ENCODE data around the gene PARD3B.

Gene PARD3B

GRCh38 chr2:205060269-205060668 is 515.0 kb downstream of the PARD3B start:
- DNase-seq (ENCODE audit: low read depth) = peak; percentile 16

GRCh38 chr2:205066081-205066480 is 520.8 kb downstream of the PARD3B start:
- no peak for DNase-seq (ENCODE audit: low read depth)

- no peak for DNase-seq (ENCODE audit: low read depth)
Measured at GRCh38 chr2:205069928-205070327, 524.7 kb downstream of the PARD3B start.

GRCh38 chr2:205070889-205071288 is 525.6 kb downstream of the PARD3B start:
- no peak for DNase-seq (ENCODE audit: low read depth)

- no peak for DNase-seq (ENCODE audit: low read depth)
Measured at GRCh38 chr2:205073433-205074020, 528.3 kb downstream of the PARD3B start.

- DNase-seq (ENCODE audit: low read depth) = no peak
Measured at GRCh38 chr2:205076405-205076804, 531.1 kb downstream of the PARD3B start.

- DNase-seq (ENCODE audit: low read depth) = no peak
Measured at GRCh38 chr2:205077159-205077558, 531.9 kb downstream of the PARD3B start.

- DNase-seq (ENCODE audit: low read depth) = no peak
Measured at GRCh38 chr2:205078762-205079161, 533.5 kb downstream of the PARD3B start.

- DNase-seq (ENCODE audit: low read depth) = no peak
Measured at GRCh38 chr2:205079173-205079572, 533.9 kb downstream of the PARD3B start.

GRCh38 chr2:205086662-205087061 is 541.4 kb downstream of the PARD3B start:
- DNase-seq (ENCODE audit: low read depth) = no peak

- no peak for DNase-seq (ENCODE audit: low read depth)
Measured at GRCh38 chr2:205087862-205088261, 542.6 kb downstream of the PARD3B start.

- DNase-seq (ENCODE audit: low read depth) = no peak
Measured at GRCh38 chr2:205089958-205090357, 544.7 kb downstream of the PARD3B start.

GRCh38 chr2:205091411-205091810 is 546.1 kb downstream of the PARD3B start:
- DNase-seq (ENCODE audit: low read depth) = no peak

- no peak for DNase-seq (ENCODE audit: low read depth)
Measured at GRCh38 chr2:205094031-205094430, 548.8 kb downstream of the PARD3B start.

- no peak for DNase-seq (ENCODE audit: low read depth)
Measured at GRCh38 chr2:205103699-205104098, 558.4 kb downstream of the PARD3B start.

- DNase-seq (ENCODE audit: low read depth) = no peak
Measured at GRCh38 chr2:205107810-205108209, 562.5 kb downstream of the PARD3B start.

- peak; percentile 4 for DNase-seq (ENCODE audit: low read depth)
Measured at GRCh38 chr2:205115511-205115910, 570.2 kb downstream of the PARD3B start.

GRCh38 chr2:205117125-205117524 is 571.9 kb downstream of the PARD3B start:
- no peak for DNase-seq (ENCODE audit: low read depth)

GRCh38 chr2:205119136-205119535 is 573.9 kb downstream of the PARD3B start:
- no peak for DNase-seq (ENCODE audit: low read depth)

- DNase-seq (ENCODE audit: low read depth) = no peak
Measured at GRCh38 chr2:205128726-205129125, 583.5 kb downstream of the PARD3B start.

- no peak for DNase-seq (ENCODE audit: low read depth)
Measured at GRCh38 chr2:205129531-205129930, 584.3 kb downstream of the PARD3B start.

- DNase-seq (ENCODE audit: low read depth) = no peak
Measured at GRCh38 chr2:205130111-205130829, 585.0 kb downstream of the PARD3B start.

- DNase-seq (ENCODE audit: low read depth) = peak; percentile 5
Measured at GRCh38 chr2:205133544-205133943, 588.3 kb downstream of the PARD3B start.

GRCh38 chr2:205138735-205139134 is 593.5 kb downstream of the PARD3B start:
- DNase-seq (ENCODE audit: low read depth) = no peak
